Liver (tissue), 9 donors: ENCODE measurements around the gene POLA1. TPM values are rescaled to one million over a fixed set of nuclear protein-coding genes. Genes with fewer than 3 reads are reported as not detected.

Experiments used
- DNase-seq: peaks from one replicate; pipeline ENCODE4 v3.0.0-alpha.2; 2017; ENCODE audit warnings: low spot score
- H3K27ac ChIP-seq, 2 donors: one replicate each; pipeline ENCODE4 v1.7.0; 2013; ENCODE audit warnings: inconsistent platforms in 2 of 2, low read length in 2 of 2, control low read depth in 1 of 2, low read depth in 1 of 2, mild to moderate bottlenecking in 1 of 2
- H3K27me3 ChIP-seq, 4 donors: one replicate each; pipeline versions ENCODE4 v1.6.1 to v1.7.0; 2013; ENCODE audit warnings: low read length in 3 of 4, inconsistent platforms in 1 of 4, mild to moderate bottlenecking in 1 of 4, moderate library complexity in 1 of 4; ENCODE audit not compliant: control insufficient read depth in 4 of 4, insufficient read depth in 4 of 4
- H3K36me3 ChIP-seq, 4 donors: one replicate each; pipeline versions ENCODE4 v1.6.1 to v1.7.0; 2013; ENCODE audit warnings: low read length in 3 of 4, mild to moderate bottlenecking in 3 of 4, low read depth in 1 of 4, moderate library complexity in 1 of 4; ENCODE audit not compliant: control insufficient read depth in 4 of 4, insufficient read depth in 3 of 4
- H3K4me1 ChIP-seq, 4 donors: one replicate each; pipeline versions ENCODE4 v1.6.1 to v1.7.0; 2013; ENCODE audit warnings: low read length in 3 of 4, mild to moderate bottlenecking in 3 of 4, moderate library complexity in 1 of 4; ENCODE audit not compliant: control insufficient read depth in 4 of 4, insufficient read depth in 4 of 4
- H3K4me3 ChIP-seq, 3 donors: one replicate each; pipeline versions ENCODE4 v1.6.1 to v1.7.0; 2013; ENCODE audit warnings: low read length in 3 of 3, control low read depth in 1 of 3, low read depth in 1 of 3, mild to moderate bottlenecking in 1 of 3
- H3K9ac ChIP-seq, 2 donors: one replicate each; pipeline ENCODE4 v1.7.0; 2013; ENCODE audit warnings: low read length in 2 of 2, mild to moderate bottlenecking in 2 of 2, moderate library complexity in 2 of 2, control low read depth in 1 of 2, low read depth in 1 of 2
- H3K9me3 ChIP-seq, 4 donors: one replicate each; pipeline versions ENCODE4 v1.6.1 to v1.7.0; 2013; ENCODE audit warnings: low read length in 3 of 4; ENCODE audit not compliant: control insufficient read depth in 4 of 4
- EGR1 ChIP-seq, 2 donors: IDR thresholded peaks; 2 replicates each; pipeline ENCODE4 v1.6.1; 2016 to 2018; ENCODE audit warnings: antibody characterized with exemption in 2 of 2, low read depth in 2 of 2
- FOXA2 ChIP-seq: IDR thresholded peaks from 2 replicates; pipeline ENCODE4 v1.6.1; 2016; ENCODE audit warnings: antibody characterized with exemption
- GABPA ChIP-seq, 2 donors: IDR thresholded peaks in 1 of 2; conservative IDR thresholded peaks in 1 of 2; 2 replicates each; pipeline ENCODE4 v1.6.1; 2016; ENCODE audit warnings: antibody characterized with exemption in 2 of 2, mild to moderate bottlenecking in 1 of 2, moderate library complexity in 1 of 2
- HNF4A ChIP-seq, 2 donors: conservative IDR thresholded peaks; 2 replicates each; pipeline ENCODE4 v1.6.1; 2016; ENCODE audit warnings: antibody characterized with exemption in 2 of 2, mild to moderate bottlenecking in 2 of 2
- HNF4G ChIP-seq: IDR thresholded peaks from 2 replicates; pipeline ENCODE4 v1.6.1; 2016; ENCODE audit warnings: antibody characterized with exemption
- NR2F2 ChIP-seq: IDR thresholded peaks from 2 replicates; pipeline ENCODE4 v1.6.1; 2016; ENCODE audit warnings: antibody characterized with exemption
- RAD21 ChIP-seq, 2 donors: IDR thresholded peaks; 2 replicates each; pipeline ENCODE4 v1.6.1; 2016; ENCODE audit warnings: antibody characterized with exemption in 2 of 2, mild to moderate bottlenecking in 2 of 2
- RXRA ChIP-seq, 2 donors: IDR thresholded peaks; 2 replicates each; pipeline ENCODE4 v1.6.1; 2017 to 2018; ENCODE audit warnings: antibody characterized with exemption in 2 of 2, mild to moderate bottlenecking in 1 of 2
- SP1 ChIP-seq: IDR thresholded peaks from 2 replicates; pipeline ENCODE4 v1.6.1; 2018; ENCODE audit warnings: antibody characterized with exemption, mild to moderate bottlenecking
- WGBS: extraction: QIAGEN DNeasy Blood & Tissue Kit; methylation state at CpG from one replicate; pipeline ENCODE4 v1.1.7; 2013; 5-methylcytosine and 5-hydroxymethylcytosine counted together
- polyA plus RNA-seq, 2 donors: library from polyadenylated mRNA; stranded (reverse) in 1 of 2; unstranded in 1 of 2; fragments of 200-250 nt in 1 of 2; fragments of >200 nt in 1 of 2; fragmentation: Nextera tagmentation in 1 of 2; extraction: Ambion mirVana in 1 of 2; gene quantifications; one replicate each; pipeline versions ENCODE4 v1.2.1 to v1.2.3, GENCODE V29; 2013 to 2015
- total RNA-seq, 2 donors: library from RNA; depleted of rRNA; stranded (reverse); fragments of >200 nt; gene quantifications; one replicate each; pipeline ENCODE4 v1.2.3, GENCODE V29; 2014
- TF ChIP-seq, protein P1 (sequence below): fragments of 150-350 bp; IDR thresholded peaks from 2 replicates; pipeline ENCODE4 v1.5.1; 2017; ENCODE audit warnings: improper control_type of control experiment, low read depth, low read length; ENCODE audit not compliant: missing input control
- TF ChIP-seq, protein P2 (sequence below): IDR thresholded peaks from 2 replicates; pipeline ENCODE4 v1.6.1; 2016; ENCODE audit warnings: antibody characterized with exemption
- TF ChIP-seq, protein P3 (sequence below): IDR thresholded peaks from 2 replicates; pipeline ENCODE4 v1.6.1; 2016; ENCODE audit warnings: antibody characterized with exemption, mild to moderate bottlenecking
- TF ChIP-seq, protein P4 (sequence below): IDR thresholded peaks from 2 replicates; pipeline ENCODE4 v1.6.1; 2016; ENCODE audit warnings: antibody characterized with exemption
- TF ChIP-seq, protein P5 (sequence below): IDR thresholded peaks from 2 replicates; pipeline ENCODE4 v1.6.1; 2016; ENCODE audit warnings: antibody characterized with exemption
- donor health status: healthy.
- donor health status: healthy.
- donor health status: healthy.
- donor health status: healthy.
- donor health status: healthy.

The POLA1 gene
- total and polyA plus RNA-seq, 4 donors = 0.93 to 12.7 (median 4.3) TPM

DNA sequence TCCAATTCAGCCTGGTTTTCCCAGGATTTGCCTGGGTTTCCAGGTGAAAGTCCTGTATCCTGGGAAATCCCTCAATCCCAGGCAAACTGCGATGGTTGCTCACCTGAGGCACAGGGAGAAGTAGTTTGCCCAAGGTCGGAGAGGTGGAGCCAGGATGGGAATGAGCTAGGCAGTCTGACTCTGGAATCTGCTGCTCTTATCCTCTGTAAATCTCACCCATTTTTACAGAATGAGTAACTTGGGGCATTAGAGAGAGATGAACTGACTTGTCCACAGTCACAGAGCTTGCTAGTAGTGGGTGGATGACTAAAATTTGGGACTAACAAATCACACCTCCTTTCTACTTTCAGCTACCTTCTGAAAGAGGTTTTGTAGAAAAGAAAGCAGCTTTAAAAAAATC is 331.9 kb downstream of the POLA1 start:
- no peaks in the 10 kb centered on the region for H3K36me3 ChIP-seq
- no peak overlapping the region for H3K9ac ChIP-seq
- TF ChIP-seq, protein P1, sequence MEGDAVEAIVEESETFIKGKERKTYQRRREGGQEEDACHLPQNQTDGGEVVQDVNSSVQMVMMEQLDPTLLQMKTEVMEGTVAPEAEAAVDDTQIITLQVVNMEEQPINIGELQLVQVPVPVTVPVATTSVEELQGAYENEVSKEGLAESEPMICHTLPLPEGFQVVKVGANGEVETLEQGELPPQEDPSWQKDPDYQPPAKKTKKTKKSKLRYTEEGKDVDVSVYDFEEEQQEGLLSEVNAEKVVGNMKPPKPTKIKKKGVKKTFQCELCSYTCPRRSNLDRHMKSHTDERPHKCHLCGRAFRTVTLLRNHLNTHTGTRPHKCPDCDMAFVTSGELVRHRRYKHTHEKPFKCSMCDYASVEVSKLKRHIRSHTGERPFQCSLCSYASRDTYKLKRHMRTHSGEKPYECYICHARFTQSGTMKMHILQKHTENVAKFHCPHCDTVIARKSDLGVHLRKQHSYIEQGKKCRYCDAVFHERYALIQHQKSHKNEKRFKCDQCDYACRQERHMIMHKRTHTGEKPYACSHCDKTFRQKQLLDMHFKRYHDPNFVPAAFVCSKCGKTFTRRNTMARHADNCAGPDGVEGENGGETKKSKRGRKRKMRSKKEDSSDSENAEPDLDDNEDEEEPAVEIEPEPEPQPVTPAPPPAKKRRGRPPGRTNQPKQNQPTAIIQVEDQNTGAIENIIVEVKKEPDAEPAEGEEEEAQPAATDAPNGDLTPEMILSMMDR = no peak
- TF ChIP-seq EGR1 (IDR thresholded peaks at IDR 0.05; ENCODE audit: low read depth in 2 of 2) = no peak
- no peak for TF ChIP-seq RAD21 (IDR thresholded peaks at IDR 0.05)
- TF ChIP-seq SP1 = no peak
- TF ChIP-seq, protein P2, sequence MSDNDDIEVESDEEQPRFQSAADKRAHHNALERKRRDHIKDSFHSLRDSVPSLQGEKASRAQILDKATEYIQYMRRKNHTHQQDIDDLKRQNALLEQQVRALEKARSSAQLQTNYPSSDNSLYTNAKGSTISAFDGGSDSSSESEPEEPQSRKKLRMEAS = no peak
- no peak for TF ChIP-seq GABPA (IDR thresholded peaks at IDR 0.05 in 1 of 2, conservative IDR thresholded peaks at IDR 0.05 in 1 of 2)
- TF ChIP-seq, protein P3, sequence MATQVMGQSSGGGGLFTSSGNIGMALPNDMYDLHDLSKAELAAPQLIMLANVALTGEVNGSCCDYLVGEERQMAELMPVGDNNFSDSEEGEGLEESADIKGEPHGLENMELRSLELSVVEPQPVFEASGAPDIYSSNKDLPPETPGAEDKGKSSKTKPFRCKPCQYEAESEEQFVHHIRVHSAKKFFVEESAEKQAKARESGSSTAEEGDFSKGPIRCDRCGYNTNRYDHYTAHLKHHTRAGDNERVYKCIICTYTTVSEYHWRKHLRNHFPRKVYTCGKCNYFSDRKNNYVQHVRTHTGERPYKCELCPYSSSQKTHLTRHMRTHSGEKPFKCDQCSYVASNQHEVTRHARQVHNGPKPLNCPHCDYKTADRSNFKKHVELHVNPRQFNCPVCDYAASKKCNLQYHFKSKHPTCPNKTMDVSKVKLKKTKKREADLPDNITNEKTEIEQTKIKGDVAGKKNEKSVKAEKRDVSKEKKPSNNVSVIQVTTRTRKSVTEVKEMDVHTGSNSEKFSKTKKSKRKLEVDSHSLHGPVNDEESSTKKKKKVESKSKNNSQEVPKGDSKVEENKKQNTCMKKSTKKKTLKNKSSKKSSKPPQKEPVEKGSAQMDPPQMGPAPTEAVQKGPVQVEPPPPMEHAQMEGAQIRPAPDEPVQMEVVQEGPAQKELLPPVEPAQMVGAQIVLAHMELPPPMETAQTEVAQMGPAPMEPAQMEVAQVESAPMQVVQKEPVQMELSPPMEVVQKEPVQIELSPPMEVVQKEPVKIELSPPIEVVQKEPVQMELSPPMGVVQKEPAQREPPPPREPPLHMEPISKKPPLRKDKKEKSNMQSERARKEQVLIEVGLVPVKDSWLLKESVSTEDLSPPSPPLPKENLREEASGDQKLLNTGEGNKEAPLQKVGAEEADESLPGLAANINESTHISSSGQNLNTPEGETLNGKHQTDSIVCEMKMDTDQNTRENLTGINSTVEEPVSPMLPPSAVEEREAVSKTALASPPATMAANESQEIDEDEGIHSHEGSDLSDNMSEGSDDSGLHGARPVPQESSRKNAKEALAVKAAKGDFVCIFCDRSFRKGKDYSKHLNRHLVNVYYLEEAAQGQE = no peak
- TF ChIP-seq RXRA (IDR thresholded peaks at IDR 0.05) = no peak
- TF ChIP-seq, protein P4, sequence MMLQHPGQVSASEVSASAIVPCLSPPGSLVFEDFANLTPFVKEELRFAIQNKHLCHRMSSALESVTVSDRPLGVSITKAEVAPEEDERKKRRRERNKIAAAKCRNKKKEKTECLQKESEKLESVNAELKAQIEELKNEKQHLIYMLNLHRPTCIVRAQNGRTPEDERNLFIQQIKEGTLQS = no peak
- no peak for TF ChIP-seq NR2F2
- TF ChIP-seq HNF4G = no peak
- no peak for TF ChIP-seq HNF4A (conservative IDR thresholded peaks at IDR 0.05)
- TF ChIP-seq FOXA2 = no peak
- TF ChIP-seq, protein P5, sequence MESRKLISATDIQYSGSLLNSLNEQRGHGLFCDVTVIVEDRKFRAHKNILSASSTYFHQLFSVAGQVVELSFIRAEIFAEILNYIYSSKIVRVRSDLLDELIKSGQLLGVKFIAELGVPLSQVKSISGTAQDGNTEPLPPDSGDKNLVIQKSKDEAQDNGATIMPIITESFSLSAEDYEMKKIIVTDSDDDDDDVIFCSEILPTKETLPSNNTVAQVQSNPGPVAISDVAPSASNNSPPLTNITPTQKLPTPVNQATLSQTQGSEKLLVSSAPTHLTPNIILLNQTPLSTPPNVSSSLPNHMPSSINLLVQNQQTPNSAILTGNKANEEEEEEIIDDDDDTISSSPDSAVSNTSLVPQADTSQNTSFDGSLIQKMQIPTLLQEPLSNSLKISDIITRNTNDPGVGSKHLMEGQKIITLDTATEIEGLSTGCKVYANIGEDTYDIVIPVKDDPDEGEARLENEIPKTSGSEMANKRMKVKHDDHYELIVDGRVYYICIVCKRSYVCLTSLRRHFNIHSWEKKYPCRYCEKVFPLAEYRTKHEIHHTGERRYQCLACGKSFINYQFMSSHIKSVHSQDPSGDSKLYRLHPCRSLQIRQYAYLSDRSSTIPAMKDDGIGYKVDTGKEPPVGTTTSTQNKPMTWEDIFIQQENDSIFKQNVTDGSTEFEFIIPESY = no peak
- peaks cover 0 to 18% (median 1%) of the 10 kb centered on the region in 4 donors for H3K27me3 ChIP-seq
- H3K9me3 ChIP-seq = no peaks in the 10 kb centered on the region
- H3K4me3 ChIP-seq = no peak overlapping the region
- WGBS = 53% methylated on average over 2 of the region's 2 CpGs
- DNase-seq = no peak
- H3K27ac ChIP-seq = no peak overlapping the region
- peaks cover 3 to 6% (median 4%) of the 10 kb centered on the region in 4 donors for H3K4me1 ChIP-seq

DNA sequence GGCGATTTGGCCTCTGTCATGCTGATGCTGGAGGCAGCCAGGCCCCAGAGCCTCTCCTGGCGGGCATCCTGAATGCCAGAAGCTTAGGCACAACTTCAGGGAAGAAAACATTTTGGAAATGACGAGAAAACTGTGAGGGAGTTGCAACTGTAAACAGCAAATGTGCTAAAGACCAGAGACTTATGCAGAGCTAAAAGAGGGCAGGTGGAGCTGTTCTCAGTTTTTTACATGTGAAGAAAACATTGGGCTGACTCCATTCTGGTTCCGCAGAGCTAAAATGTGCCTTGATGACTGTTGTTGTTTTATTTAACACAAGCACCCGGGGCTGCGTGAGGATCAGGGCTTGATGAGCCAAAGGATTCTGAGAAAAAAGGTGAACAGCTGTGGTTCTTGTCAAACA is 332.9 kb downstream of the POLA1 start:
- Histone ChIP-seq H3K27ac (no peak overlapping the region), H3K4me3 (no peak overlapping the region), H3K9me3 (no peaks in the 10 kb centered on the region), H3K4me1 (peaks cover 0 to 3% (median 0%) of the 10 kb centered on the region in 4 donors), H3K9ac (no peak overlapping the region), H3K36me3 (no peaks in the 10 kb centered on the region), H3K27me3 (peaks cover 0 to 18% (median 1%) of the 10 kb centered on the region in 4 donors)
- 47% methylated on average over 6 of the region's 6 CpGs for WGBS
- no peak for DNase-seq
- TF ChIP-seq RXRA (IDR thresholded peaks at IDR 0.05) = no peak
